ENCODE measurements around the gene AP5Z1. TPM values are rescaled to one million over a fixed set of nuclear protein-coding genes. Genes with fewer than 3 reads are reported as not detected.

The AP5Z1 gene
- total RNA-seq, 2 donors from 2014 or later = 30.9 to 61.7 TPM

GRCh38 chr7:4764402-4765007, 10.9 kb upstream of the AP5Z1 start:
- Histone ChIP-seq H3K36me3 (peaks cover 9 to 24% of the 10 kb centered on the region in 2 donors), H3K27me3 (replicated peaks; ENCODE audit: insufficient read depth) (no peaks in the 10 kb centered on the region), H3K9me3 (no peaks in the 10 kb centered on the region), H3K4me3 (no peak overlapping the region), H3K27ac (no peak overlapping the region), H3K4me1 (replicated peaks) (no peaks in the 10 kb centered on the region)
- no peak for DNase-seq (ENCODE audit: low spot score)
- intact Hi-C loops (cut with DNase I) = no loop called here
- no peak for TF ChIP-seq POLR2A (IDR thresholded peaks at IDR 0.05)
- TF ChIP-seq CTCF (IDR thresholded peaks at IDR 0.05) = no peak
- no peak for TF ChIP-seq POLR2AphosphoS5 (IDR thresholded peaks at IDR 0.05)
- 86% methylated on average over 32 of the region's 35 CpGs for WGBS

- Histone ChIP-seq H3K4me3 (no peak overlapping the region), H3K27me3 (replicated peaks; ENCODE audit: insufficient read depth) (no peaks in the 10 kb centered on the region), H3K4me1 (replicated peaks) (no peaks in the 10 kb centered on the region), H3K9me3 (no peaks in the 10 kb centered on the region), H3K36me3 (peaks cover 9 to 21% of the 10 kb centered on the region in 2 donors), H3K27ac (no peak overlapping the region)
- intact Hi-C loops (cut with DNase I) = no loop called here
- TF ChIP-seq CTCF (IDR thresholded peaks at IDR 0.05) = no peak
- TF ChIP-seq POLR2AphosphoS5 (IDR thresholded peaks at IDR 0.05) = no peak
- no peak for TF ChIP-seq POLR2A (IDR thresholded peaks at IDR 0.05)
- DNase-seq (ENCODE audit: low spot score) = no peak
- WGBS = 81% methylated on average over 23 of the region's 23 CpGs
Observed at GRCh38 chr7:4765776-4766490, 9.5 kb upstream of the AP5Z1 start.

GRCh38 chr7:4766666-4767519, 8.5 kb upstream of the AP5Z1 start:
- TF ChIP-seq CTCF (IDR thresholded peaks at IDR 0.05) (no peak), POLR2AphosphoS5 (IDR thresholded peaks at IDR 0.05) (no peak), POLR2A (IDR thresholded peaks at IDR 0.05) (no peak)
- no peaks in the 10 kb centered on the region for H3K9me3 ChIP-seq
- intact Hi-C loops (cut with DNase I) = no loop called here
- H3K4me3 ChIP-seq = no peak overlapping the region
- no peaks in the 10 kb centered on the region for H3K27me3 ChIP-seq (replicated peaks; ENCODE audit: insufficient read depth)
- no peak overlapping the region for H3K27ac ChIP-seq
- peaks cover 6 to 12% of the 10 kb centered on the region in 2 donors for H3K36me3 ChIP-seq
- DNase-seq (ENCODE audit: low spot score) = no peak
- WGBS = 72% methylated on average over 37 of the region's 37 CpGs
- no peaks in the 10 kb centered on the region for H3K4me1 ChIP-seq (replicated peaks)

- no peaks in the 10 kb centered on the region for H3K4me1 ChIP-seq (replicated peaks)
- no peak overlapping the region for H3K27ac ChIP-seq
- H3K9me3 ChIP-seq = no peaks in the 10 kb centered on the region
- WGBS = 89% methylated on average over 27 of the region's 27 CpGs
- intact Hi-C loops (cut with DNase I) = no loop called here
- no peak overlapping the region for H3K4me3 ChIP-seq
- no peaks in the 10 kb centered on the region for H3K27me3 ChIP-seq (replicated peaks; ENCODE audit: insufficient read depth)
- no peaks in the 10 kb centered on the region for H3K36me3 ChIP-seq
- TF ChIP-seq POLR2AphosphoS5 (IDR thresholded peaks at IDR 0.05) = no peak
- no peak for DNase-seq (ENCODE audit: low spot score)
Observed at GRCh38 chr7:4768597-4769569, 6.5 kb upstream of the AP5Z1 start.

Data from prostate gland (tissue), 2 donors.